GM12801 (cell line): ENCODE results near the gene PTPRG.

ENCODE experiments used
- TF ChIP-seq, protein P1 (sequence below): IDR thresholded peaks from one replicate; pipeline ENCODE4 v1.5.1; 2011; ENCODE audit warnings: control low read depth; ENCODE audit not compliant: insufficient read length; ENCODE audit errors: extremely low read depth

PTPRG gene

DNA sequence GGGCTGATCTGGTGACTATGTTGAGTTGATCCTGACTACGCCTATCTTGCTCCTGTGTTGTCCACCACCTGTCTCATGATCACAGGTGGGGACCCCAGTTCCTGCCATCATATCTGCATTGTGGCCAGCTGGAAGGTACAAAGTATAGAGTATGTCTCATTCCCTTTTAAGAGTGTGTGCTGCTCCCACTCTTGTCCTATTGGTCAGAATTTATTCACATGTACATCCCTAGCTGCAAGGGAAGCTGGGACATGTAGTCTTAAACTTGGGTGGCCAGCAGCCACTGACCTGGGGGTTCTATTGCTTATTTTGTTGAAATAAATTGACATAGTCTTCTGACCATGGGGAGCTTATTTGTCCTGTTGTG lies 373.1 kb downstream of the PTPRG start:
- TF ChIP-seq, protein P1, sequence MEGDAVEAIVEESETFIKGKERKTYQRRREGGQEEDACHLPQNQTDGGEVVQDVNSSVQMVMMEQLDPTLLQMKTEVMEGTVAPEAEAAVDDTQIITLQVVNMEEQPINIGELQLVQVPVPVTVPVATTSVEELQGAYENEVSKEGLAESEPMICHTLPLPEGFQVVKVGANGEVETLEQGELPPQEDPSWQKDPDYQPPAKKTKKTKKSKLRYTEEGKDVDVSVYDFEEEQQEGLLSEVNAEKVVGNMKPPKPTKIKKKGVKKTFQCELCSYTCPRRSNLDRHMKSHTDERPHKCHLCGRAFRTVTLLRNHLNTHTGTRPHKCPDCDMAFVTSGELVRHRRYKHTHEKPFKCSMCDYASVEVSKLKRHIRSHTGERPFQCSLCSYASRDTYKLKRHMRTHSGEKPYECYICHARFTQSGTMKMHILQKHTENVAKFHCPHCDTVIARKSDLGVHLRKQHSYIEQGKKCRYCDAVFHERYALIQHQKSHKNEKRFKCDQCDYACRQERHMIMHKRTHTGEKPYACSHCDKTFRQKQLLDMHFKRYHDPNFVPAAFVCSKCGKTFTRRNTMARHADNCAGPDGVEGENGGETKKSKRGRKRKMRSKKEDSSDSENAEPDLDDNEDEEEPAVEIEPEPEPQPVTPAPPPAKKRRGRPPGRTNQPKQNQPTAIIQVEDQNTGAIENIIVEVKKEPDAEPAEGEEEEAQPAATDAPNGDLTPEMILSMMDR = no peak

DNA sequence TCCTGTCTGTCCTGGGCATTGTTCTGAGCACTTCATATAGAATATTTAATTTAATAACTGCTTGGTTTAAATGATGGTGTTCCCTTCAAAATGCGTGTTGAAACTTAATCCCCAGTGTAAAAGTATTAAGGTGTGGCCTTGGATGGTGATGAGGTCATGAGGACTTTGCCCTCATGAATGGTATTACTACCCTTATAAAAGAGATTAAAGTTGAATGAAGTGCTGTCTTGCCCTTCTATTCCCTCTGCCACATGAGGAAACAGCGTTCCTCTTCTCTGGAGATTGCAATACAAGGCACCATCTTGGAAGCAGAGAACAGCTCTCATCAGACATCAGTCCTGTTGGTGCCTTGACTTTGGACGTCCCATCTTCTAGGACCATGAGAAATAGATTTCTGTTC lies 374.4 kb downstream of the PTPRG start:
- TF ChIP-seq, protein P1 = no peak

DNA sequence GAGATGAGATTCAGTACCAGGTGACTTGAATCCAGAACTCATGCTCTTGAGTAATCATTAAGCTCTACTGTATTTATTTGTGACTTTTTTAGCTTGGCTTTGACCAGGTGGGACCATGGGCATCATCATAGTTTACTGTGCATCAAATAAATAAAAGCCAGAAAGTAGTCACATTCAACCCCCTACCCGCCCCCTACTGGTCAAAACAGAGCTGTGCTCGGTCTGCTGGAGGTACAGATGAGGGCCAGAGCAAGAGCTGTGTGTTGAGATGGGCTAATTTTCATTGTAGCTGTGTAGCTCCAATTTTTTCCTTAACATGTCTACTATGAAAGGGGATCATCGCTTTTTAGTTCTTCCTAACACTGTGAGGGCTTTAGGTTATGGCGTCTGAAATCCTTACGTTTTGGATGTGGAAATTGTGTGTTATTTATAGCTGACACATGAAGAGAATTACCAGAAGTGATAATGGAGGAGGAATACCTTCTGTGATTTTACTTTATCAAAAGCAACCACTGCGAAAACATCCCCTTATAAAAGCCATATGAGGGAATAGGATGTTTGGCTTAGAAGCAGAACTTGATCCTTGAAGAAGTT lies 375.1 kb downstream of the PTPRG start:
- TF ChIP-seq, protein P1 = no peak

DNA sequence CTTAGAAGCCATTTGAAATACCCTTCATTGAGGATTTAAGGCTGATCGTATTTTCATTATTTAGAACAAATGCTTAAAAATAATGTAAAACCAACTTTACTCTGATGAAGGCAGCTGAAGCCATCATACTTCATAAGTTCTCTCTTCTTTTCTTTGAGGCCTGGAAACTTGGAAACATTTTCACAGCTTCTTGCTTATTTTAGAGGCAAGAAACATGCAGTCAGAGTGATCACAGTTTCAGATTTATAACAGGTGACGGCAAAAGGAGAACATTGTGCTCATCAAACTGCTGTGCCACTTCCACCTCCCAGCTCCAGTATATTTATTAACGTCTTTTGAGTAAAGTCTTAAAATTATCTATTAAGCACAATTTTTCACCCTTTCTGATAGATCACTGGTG lies 376.1 kb downstream of the PTPRG start:
- TF ChIP-seq, protein P1 = no peak

DNA sequence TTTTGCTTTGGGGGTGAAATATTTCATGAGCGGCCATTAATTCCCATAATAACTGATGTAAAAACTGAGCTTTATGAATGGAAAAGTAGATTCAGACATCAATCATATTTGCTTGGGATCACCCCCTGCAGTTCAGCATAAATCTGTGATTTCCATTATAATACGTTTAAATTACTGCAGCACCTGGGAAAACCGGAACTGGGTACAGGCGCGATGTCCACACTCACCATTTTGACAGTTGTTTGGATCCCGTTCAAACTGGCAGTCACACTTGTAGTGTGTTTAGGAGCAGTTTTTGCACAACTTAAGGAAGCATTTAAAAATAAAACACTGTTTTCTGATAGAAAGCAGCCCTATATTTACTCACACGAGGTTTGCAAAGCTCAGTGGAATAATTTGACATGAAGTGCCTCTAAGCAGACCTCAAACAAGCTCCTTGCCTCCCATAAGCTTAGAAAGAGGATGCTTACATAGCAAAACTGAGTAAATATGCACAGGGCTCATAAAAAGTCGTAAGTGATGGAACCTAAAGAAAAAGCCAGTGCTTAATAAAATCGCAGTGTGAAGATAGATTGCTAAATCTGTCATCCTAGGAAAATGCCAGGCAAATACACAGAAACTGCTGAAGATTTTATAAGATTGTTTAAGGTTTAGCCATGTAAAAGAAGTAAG lies 377.6 kb downstream of the PTPRG start:
- TF ChIP-seq, protein P1 = no peak

DNA sequence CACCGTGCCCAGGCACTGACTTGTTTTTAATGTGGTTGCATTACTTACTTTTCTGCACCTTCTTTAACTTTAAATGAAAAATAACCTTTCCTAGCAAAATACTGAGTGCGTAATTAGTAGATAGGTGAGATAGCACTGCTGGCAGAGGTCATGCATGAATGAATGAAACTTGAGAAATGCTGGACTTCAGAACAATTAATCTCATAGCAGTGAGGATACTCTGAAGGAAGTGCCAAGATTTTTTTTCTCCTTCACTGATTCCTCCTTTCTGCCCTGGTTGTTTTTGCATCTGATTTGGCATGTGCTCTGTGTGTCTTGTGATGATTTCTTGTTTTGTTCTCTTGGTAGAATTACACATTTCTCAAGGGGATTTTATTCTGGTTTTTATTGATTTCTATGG lies 378.9 kb downstream of the PTPRG start:
- TF ChIP-seq, protein P1 = no peak

DNA sequence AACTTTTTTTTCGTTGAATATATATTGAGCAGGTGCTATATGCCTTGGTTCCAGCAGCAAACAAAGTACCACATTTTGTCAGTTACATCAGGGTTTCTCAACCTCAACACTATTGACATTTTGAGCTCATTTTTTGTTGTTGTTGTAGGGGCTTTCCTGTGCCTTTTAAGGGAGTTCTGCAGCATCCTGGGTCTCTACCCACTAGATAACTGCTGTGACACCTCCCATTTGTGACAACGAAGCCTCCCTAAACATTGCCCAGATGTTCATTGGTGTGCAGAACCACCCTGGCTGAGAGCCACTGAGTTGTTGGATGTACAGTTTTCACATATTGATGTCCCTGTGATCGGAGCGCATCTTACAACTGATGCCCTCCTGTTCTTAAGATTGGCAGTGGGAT lies 382.6 kb downstream of the PTPRG start:
- TF ChIP-seq, protein P1 = no peak
